Measurements from ENCODE around the gene ADCY7.

The ADCY7 gene

DNA sequence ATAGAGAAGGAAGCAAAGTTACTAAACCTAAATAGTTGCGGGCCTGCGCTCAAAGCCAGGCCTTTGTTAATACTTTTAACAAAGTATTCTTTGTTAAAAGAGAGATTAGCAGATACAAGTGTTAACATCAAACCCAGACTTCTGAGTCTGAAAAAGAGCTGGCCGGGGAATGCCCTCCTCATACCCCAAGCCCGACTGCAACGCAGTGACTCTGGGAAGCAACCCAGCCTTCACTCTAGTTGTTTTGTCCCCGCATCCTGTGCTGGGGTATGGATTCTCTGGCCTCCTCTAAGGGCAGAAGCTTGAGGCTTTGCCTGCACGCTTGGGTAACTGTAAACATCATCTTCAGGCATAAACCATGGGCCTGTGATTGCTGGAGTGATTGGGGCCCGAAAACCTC, 48.3 kb downstream of the ADCY7 start:
- DNase-seq: no peak

DNA sequence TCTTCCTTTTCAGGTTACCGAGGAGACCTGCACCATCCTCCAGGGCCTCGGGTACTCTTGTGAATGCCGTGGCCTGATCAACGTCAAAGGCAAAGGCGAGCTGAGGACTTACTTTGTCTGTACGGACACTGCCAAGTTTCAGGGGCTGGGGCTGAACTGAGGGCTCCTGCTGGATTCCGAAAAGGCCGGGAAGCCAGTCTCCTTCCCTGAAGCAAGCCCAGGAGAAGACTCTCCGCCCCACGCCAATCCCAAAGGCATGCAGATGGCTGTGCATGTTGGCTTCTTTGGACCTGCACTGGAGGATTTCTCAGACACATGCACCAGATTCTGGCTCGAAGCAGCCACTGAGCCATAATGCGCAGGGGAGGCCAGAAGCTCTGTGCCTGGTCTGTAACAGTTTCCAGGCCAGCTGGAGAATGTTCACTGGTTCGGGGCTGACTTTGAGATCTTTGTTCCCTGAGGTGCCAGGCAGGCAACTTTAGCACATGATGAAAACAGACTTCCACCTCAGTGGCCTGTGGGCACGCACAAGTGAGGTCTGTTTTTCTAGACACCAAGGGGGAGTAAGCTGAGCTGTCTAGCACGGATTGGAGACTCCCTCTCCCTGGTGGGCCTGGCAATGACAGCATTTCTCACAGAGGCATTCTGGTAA, 49.1 kb downstream of the ADCY7 start:
- no peak for DNase-seq

DNA sequence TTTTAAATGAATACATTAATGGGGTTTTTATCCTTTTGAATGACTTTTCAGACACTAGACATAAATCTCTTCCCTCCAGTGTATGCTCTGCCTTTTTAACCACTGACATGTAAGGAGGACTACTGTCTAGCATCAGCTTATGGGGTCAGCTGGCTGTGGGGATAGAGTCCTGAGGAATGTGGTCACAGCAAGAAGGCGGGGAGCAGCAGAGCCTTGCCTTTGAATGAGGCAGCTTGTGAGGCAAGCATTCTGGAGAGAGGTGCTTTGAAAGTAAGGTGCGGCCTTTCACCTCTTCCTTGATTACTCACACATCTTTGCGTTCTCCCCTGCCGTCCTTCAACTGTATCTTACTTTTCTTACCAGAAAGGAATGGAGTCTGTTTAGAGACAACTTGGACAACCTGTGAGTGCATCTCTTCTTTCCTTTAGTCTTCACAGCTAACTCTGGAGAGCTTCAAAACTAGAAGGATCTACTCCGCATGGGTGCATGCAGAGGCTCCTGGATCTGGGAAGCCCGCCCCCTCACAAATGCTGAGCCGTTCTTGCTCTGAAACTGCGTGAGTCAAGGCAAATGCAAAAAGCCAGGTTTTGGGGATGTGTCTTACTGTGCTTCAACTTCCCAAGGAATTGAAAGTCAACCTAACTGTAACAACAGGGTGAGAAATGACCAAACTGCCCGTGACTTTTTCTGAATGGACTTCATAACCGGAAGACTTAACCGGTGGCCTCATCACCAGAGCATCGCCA, 49.9 kb downstream of the ADCY7 start:
- no peak for DNase-seq

DNA sequence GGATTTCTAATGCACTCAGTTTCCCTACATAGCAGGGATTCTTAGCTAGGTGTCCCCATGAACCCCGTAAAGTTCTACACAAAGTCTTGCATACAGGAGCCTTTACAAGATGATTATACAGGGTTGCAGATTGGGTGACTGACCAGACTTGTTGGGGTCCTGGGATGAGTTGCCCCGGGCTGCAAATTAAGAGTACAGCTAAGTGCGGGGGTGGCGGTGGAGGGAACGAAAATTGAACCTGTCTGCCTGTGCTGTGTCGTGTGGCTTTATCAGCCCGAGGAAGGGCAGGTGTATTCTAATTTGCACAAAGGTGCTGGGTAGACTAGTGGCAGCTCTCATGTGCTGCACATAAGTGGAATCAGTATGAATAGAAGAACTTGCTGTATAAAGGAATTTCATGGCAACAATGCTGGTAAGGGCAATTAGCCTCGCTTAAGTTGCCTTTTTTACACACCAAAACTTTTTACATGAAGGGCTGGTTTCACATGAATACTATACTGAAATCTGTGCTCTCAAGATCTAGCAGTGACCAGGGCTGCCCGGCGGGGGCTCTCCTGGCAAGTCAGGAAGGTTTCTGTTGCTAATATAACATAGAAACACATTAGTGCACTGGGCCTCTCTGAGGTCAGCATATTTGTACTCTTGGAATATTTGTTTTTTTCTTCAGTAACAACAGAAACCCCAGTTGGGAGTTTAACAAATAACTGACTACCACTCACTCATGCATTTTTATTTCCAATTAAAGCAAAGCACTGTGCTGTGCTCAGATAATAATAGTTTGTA, 50.7 kb downstream of the ADCY7 start:
- DNase-seq: no peak

DNA sequence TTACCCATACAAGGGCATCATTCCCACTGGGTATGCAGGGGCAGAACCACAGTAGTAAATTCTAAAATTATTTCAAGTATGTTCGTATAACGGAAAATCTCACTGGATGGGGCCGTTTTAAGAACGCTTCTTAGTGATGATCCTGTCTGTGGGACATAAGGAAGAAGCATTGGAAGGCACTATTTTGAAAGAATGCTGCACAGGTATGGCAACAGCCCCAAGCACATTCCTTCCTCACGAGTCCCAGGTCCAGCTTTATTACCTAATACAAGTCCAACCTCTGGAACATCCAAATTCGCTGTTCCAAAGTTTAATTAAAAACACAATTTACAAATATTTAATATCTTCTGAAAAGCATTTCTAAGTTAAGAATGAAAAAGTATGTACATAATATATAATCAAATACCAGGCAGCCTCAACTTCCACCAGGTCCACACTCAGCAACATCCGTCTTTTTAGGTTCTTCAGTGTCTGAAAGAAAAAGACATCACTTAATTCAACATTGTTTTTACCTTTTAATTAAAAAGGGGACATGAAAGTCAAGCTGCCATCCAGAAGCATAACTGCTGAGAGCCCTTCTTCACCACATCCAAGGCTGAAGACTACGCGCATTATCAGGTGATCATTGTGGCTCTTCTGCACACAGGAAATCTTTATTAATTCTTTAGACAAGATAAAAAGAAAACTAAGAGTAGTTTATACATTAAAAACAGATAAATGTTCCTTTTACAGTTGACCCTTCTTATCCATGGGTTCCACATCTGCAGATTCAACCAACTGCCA, 52.6 kb downstream of the ADCY7 start:
- no peak for DNase-seq

DNA sequence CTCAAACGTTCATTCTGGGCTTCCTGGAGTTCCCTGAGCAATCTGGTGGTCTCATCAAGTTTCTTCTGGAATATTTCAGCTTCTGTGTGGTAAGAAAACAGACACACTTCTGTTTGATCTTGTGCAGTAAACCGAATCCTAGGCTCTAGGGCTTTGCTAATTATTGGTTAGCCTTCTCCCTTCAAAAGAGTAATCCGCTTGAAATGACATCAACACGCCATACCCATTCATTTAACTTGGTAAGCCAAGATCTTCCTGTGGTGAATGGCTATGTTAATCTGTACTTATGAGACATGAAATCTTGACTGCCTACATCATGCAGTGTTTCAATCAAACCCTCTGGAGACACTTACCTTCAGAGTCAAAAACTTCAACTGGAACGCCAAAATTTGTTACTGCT, 54.0 kb downstream of the ADCY7 start:
- DNase-seq: no peak

DNA sequence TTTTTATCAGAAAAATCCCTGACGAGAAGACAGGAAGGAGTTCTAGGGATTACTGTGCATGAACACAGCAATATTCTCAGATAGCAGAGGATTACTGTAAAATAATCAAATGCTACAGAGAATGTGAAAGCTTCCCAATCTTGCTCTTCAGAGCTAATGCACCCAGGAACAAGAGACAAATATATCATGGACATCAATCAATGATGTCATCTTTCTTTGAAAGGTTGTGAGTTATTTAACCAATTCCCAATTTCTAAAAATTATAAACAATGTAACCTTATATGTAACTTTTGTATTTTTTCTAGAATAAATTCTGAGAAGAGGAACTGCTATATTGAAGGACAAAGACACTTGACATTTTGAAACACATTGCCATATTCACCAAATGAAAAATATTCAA, 56.0 kb downstream of the ADCY7 start:
- DNase-seq: no peak

DNA sequence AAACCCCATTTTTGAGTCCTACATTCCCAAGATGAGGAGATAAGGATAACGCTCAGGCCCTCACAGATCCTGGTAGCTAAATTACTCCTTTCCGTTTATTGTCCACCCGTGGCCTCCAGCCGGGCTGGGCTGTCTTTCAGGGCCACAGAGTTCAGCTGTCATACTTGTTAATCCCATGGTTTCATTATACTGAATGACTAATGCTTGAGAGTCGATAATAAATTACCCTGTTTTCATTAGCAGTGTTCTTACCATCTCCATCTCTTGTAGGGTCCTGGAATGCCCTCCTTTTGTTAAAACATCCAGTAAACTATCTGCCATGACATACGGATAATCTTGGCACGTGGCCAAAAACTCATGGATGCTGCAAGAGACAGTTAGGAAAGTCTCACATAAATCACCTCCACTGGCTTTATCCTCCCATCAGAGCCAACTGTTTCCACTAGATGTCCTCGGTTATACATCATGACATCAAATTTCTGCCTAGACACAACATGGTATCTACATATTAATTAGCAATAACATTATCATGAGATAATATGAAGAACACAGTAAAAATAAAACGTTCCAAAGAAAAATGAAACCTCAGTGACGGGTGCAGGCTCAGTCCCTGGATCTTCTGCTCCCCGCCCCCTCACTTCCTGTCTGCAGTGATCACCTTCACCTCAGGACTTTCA, 57.1 kb downstream of the ADCY7 start:
- DNase-seq: peak; percentile 44

DNA sequence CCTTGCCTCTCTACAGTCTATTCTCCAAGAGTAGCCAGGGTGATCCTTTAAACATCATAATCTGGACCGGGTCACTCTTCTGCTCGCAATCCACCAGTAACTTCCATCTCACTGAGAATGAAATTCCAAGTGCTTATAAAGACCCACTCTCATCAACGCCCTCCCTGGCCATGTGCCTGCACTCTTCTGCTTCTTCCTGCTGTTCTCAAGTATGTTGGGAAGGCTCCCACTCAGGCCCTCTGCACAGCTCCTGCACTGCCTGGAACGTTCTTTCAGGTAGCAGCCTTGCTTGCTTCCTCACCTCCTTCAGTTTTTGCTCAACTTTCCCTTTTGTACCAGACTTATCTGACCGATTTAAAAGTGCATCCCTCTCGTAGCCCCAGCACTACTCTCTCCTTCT, 58.0 kb downstream of the ADCY7 start:
- no peak for DNase-seq

DNA sequence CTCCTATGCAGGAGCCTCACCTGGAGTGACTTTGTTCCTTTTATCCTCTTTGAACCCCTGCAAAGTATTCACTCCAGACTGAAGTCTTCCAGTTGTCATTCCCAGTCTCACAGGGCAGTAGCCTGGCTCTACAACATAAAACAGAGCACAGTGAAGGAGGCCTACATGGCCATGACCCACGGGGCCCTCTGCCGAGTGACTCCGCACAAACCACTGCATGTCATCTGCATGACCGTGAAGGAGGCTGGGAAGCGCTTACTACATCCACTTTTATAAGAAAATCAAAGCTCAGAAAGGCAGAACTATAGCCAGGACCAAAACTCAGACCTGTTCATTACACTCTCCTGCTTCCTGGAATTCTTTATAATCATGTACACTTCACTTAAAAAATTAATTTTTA, 59.9 kb downstream of the ADCY7 start:
- no peak for DNase-seq

DNA sequence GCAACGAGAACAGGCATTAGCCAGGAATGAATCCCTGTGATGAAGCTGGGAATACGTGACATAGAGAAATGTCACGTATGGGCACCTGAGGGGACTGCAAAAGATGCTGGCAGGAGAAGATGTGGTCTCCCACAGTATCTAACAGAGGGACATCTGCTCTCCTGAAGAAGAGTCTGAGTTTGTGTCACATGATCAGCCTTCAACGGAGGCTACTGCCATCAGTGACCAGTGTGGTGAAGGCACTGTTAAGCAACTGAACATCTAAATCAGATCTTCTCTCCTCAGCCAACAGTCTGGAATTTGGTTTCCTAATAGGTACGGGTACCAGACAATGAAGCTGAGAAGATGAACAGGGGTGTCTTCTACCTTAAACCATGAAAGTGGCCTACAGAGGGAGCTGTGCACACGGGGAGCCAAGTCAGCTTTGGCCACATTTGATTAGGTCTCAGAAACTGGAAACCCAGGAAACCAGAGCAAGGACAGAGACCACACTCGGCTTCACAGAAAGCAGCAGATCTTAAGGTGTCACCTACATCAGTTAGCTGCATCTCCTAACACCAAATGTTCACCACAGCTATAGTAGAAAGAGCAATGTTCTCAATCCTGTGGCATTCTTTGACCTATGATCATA, 60.6 kb downstream of the ADCY7 start:
- DNase-seq: peak; percentile 27

DNA sequence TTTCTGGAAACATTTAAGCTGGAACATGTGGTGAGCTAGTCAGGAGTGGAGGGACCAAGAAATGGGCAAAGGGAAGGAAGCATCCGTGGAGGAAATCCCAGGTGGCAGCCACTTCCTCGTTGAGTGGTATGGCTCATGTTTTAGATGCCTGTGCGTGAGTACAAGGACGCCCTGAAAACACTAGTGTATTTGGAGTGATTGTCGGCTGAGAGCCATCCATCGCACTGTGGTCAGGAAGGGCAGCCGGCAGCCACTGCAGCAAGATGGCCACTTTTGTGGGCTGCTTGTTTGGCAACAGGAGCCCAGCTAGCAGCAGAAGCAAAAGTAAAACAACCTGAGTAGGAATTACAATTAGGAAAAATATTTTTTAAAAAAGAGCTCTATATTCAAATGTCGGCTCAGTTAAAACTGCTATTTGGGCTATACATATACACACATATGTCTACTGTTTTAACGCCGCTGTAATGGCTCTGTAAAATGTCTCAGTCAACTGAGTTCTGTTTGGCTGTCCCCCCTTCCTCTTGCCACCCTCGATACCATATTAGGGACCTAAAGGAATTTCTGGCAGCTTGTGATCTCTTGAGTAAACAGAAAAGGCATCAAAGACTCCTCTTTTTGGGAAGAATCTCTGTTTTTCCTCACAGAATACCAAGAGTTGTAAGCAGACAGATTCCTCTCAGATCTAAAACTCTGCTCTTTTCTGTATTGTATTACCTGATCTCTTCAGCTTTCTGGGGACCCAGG, 63.3 kb downstream of the ADCY7 start:
- no peak for DNase-seq

DNA sequence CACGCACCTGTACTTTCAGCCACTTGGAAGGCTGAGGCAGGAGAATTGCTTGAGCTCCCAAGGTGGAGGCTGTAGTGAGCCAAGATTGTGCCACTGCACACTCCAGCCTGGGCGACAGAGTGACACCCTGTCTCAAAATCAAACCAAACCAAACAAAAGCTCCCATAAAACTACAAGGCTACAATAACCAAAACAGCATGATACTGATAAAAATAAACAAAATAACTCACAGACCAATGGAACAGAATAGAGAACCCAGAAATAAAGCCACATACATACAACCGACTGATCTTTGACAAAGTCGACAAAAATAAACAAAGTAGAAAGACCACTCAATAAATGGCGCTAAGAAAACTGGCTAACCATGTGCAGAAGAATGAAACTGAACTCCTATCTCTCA, 65.2 kb downstream of the ADCY7 start:
- DNase-seq: no peak

DNA sequence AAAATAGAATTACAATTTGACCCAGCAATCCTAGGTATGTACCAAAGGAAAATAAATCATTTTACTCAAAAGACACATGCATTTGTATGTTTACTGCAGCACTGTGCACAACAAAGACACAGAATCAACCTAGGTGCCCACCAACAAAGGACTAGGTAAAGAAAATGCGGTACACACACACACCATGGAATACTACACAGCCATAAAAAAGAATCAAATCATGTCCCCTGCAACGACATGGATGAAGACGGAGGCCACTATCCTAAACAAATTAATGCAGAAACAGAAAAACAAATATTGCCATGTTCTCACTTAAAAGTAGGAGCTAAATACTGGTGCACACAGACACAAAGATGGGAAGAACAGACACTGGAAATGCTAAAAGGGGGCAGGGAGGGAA, 66.2 kb downstream of the ADCY7 start:
- no peak for DNase-seq

DNA sequence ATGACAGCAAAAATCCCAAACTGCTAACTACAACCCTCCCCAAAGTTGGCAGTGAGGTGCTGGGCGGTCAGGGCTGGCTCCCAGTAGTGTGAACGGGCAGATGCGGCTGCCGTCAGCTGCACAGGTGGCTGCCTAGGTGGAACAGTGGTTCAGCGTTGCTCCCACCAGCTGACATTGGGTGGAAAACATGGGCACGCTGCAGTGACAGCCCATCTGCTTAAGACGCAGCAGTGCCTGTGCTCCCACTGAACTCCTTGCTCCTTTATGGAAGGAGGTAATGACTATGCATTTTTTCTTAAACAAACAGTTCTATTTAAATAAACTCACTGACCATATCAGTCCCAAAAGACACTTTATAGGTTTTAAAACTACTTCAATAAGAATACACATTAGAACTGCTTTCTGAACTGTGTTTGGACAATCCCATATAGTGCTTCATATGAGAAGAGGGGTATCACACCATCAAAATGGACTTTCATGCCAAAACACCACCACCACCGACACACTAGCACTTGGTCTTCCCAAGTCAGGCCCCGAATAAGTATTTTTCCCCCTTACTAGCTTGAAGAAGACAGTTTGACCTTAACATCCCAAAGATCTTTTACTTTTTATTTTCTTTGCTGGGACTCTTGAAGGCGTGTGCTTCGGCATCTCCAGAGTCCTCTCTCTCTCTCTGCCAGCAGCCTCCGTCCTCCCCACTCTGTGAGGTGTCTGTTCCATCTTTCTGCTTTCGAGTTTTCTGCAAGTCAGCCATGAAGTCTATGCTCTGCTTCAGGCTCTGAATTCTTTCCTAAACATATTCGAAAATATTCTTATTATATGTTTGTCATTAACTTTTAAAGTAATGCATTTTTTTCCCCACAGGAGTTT, 68.0 kb downstream of the ADCY7 start:
- DNase-seq: no peak

DNA sequence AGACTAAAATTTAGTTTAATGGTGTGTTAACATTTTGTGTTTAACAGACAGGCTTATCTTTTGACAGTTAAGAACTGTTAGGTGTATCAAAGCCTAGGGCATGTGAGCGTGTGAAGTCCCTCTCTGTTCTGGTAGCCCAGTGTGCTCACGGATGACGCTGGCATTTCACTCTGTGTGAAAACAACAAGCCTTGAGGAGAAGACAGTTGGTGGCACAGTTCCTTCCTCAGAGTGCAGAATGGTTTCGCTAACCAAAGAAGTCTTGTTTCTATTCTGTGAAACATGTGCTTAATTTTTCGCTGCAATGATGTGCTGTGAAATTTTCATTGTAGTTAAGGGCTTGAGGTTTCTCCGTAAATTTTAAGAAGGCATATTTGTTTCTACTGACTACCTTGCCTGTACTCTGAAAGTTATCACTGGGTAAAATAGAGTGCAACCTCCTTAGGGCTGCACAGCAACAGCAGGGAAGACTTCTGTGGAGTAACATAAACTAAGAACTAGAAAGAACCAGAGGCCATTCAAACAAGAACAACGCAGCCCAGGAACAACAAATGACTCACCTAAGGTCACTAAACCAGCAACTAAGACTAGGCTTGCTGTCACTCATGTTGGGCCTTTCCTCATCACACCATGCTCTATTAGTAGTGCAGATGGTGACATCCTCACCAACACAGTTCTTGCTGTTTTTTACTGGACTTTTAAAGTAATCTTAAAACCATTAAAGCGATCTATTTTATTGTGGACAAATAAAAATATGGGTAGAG, 69.0 kb downstream of the ADCY7 start:
- DNase-seq: no peak

DNA sequence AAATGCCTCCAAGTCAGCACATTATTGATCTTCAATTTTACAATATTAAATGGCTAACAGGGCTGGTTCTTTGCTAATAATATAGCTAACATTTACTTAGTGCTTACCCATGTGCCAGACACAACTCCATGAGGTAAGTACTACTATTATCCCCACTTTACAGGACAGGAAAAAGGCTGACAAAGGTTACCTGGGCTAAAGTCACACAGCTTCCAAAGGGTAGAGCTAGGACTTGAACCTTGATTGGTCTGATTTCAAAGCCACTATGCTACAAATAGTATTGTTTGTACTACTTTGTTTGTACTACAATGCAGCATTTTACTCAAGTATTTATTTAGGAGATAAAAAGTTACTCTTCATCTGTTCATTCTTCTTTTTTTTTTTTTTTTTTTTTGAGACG, 70.5 kb downstream of the ADCY7 start:
- DNase-seq: no peak

DNA sequence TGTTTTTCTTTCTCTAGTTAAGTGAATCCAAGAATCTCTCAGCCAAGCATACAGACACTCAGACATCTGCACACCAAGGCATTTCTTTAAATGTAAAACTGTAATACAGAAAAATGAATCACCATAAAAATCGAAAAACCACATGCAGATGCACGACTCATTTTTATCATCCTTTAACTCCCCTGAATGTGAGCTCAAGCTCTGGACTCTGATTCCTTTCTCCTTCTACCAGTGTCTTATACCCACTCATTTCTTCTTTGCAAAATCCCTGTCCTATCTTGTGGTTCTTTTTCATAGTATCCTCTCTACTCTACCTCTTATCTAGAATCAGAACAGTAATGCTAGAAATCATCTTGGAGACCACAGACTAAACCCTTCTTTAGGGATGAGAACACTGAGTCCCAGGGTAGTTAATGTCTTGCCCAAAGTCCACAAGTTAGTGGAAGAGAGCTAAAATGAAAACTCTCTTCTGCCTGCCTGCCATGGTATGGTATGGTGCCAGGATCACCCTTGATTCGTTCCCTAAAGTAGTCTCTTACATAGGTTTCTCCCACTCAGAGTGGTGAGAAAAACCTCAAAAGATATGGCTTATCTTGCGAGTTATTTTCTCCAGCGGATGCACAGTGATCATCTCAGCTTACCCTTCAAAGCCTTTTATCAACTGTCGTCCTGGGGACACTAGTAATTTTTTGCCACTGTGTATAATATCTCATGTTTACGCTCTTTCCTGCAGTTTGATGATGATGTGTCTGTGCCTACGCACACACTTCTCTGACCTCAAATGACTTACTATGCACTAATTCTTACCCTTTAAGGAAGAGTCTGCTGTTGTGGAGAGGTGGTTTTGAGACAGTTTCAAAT, 72.2 kb downstream of the ADCY7 start:
- no peak for DNase-seq

Measured in fibroblast of skin of scalp (primary cell).